ENCODE measurements around the gene SEL1L3.

Gene SEL1L3

DNA sequence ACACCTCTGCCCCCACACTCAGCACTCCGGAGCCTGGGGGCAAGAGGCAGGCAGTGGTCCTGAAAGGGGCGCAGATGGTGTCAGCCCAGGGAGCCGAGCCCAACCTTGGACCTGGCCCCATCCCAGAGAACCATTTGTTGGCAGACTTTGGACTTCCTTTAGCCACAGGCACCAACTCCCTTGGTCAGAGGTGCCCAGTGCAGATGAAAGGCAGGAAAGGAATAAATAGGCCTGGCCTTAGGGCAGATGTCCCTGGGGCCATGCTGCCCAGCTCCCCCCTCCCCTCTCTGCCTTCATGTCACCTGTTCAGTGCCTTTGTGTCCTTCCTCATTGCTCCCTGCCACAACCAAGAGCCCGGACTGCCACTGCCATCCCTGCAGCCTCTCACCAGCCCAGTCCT lies 52.8 kb downstream of the SEL1L3 start:
- TF ChIP-seq, protein P1, sequence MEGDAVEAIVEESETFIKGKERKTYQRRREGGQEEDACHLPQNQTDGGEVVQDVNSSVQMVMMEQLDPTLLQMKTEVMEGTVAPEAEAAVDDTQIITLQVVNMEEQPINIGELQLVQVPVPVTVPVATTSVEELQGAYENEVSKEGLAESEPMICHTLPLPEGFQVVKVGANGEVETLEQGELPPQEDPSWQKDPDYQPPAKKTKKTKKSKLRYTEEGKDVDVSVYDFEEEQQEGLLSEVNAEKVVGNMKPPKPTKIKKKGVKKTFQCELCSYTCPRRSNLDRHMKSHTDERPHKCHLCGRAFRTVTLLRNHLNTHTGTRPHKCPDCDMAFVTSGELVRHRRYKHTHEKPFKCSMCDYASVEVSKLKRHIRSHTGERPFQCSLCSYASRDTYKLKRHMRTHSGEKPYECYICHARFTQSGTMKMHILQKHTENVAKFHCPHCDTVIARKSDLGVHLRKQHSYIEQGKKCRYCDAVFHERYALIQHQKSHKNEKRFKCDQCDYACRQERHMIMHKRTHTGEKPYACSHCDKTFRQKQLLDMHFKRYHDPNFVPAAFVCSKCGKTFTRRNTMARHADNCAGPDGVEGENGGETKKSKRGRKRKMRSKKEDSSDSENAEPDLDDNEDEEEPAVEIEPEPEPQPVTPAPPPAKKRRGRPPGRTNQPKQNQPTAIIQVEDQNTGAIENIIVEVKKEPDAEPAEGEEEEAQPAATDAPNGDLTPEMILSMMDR (conservative IDR thresholded peaks at IDR 0.05) = no peak
- H3K27ac ChIP-seq = no peak overlapping the region

DNA sequence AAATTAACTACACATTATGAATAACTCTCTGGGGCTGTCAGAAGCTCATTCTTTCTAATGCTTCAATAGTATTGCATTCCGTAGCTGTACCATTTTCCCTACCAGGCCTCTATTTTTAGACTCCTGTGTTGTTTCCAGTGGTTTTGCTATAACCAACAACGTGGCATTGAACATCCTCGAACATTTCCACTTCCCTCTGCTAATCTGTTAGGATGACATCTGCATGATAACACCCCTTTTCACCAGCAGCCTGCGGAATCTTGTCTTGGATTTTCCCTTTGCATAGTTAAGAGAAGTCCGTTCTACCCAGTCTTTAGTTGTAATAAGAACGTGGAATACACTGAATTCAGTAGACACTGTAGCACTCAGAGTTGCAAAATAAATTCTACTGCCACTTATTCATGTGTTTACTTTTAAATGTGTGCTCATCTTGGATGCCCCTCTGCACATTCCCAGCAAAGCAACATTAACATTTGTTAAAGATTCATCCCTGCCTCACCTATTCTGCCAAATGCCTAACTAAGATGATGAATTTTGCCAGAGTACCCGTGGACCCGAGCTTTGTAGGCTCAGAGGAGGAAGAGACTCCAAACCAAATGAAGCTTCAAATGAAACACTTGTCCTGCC lies 55.6 kb downstream of the SEL1L3 start:
- TF ChIP-seq, protein P1 (conservative IDR thresholded peaks at IDR 0.05) = no peak
- no peak overlapping the region for H3K27ac ChIP-seq

DNA sequence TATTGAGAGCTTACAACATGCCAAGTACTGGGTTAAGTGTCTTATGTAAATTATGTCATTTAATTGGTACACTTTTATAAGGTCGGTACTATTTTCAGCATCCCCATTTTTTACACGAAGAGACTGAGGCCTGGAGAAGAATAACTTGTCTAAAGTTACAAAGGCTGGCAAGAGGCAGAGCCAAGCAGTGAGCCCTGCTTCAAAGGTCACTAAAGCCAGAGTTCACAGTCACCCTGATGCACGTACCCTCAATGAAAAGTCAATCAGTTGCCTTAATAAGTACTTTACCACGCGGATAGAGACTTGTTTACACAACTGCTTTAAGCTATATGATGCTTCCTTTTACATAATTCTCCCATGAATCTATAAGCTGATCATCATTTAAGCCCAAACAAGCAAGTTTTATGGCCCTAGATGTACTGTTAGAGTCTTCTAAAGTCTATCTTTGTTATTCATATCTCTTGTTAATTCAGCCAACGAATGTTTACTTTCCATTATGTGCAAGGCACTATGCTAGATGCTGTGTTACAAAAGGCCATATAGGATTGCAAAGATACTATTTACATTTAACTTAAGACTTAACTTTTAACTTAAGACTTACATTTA lies 57.4 kb downstream of the SEL1L3 start:
- H3K27ac ChIP-seq = no peak overlapping the region
- TF ChIP-seq, protein P1 (conservative IDR thresholded peaks at IDR 0.05) = no peak

DNA sequence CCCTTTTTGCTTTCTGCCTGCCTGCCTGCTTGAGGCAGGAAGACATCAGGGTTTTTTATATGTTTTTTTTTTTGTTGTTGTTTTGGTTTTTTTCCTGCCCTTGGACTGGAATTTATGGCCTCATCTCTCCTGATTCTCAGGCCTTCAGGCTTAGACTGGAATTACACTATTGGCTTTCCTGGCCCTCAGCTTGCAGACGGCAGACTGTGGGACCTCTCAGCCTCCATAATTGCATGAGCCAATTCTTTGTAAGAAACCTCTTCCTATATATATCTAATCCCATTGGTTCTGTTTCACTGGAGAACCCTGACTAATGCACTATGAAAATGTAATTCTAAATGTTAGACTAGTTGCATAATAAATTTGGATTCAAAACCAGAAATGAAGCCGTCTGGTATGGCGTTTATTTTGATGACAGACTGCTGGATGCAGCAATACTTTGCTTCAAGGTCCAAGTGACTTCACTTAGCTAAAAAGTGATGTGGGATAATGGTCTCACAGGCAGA lies 59.0 kb downstream of the SEL1L3 start:
- H3K27ac ChIP-seq = no peak overlapping the region
- TF ChIP-seq, protein P1 (conservative IDR thresholded peaks at IDR 0.05) = no peak

DNA sequence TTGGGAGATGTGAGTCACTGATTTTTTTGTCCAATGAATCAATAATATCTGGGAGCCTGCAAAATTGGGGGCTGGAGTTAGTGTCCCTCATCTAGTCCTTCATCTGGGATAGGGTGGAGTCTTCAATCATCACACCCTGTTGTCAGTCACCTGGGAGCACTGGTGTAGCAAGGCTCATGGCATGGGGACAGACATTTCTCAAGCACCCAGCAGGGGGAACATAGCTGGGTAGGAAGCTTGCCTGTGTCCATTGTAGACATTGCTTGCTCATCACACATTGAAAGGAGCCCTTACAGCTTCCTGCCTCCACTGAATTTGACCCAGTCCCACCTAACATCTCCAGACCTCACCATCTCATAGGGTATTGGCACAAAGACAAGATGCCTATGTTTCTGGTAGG lies 61.2 kb downstream of the SEL1L3 start:
- TF ChIP-seq, protein P1 (conservative IDR thresholded peaks at IDR 0.05) = no peak
- H3K27ac ChIP-seq = no peak overlapping the region

DNA sequence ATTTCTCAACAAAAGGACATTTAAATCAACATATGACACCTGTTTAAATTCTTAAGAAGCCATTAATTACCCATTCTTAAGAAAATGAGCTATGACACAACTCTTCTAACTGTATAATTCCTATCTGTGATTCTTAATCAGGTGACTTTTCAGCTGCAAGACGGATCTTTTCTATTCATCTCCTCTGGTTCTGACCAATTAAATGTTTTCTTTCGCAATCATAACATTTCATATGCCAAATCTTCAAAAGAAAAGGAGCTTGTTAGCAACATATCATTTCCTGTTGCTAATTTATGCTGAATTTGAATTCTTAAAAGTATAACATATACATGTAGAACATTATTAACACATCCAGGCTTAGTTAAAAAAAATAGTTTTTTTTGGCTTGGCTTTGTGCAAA lies 62.5 kb downstream of the SEL1L3 start:
- H3K27ac ChIP-seq = no peak overlapping the region
- TF ChIP-seq, protein P1 (conservative IDR thresholded peaks at IDR 0.05) = no peak

DNA sequence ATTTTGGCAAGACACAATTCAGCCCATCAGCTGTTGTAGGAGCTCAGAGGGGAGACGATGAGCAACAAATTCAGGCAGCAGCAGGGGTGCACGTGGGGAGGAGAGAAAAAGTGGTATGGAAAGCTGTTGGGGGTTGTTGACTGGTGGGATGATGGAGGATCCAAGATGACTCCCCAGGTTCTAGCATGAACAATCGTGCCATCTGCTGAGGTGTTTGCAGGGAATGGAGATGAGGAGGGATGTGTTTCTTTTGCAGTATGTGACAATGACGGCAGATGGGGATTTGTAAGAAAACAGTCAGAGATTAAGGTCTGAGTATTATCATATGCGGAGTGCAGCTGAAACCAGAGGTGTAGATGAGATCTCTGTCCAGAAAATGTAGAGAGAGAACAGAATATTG lies 63.3 kb downstream of the SEL1L3 start:
- TF ChIP-seq, protein P1 (conservative IDR thresholded peaks at IDR 0.05) = no peak

More for the DNA sequence above, 63.3 kb downstream of the SEL1L3 start:
- H3K27ac ChIP-seq = no peak overlapping the region
